SK-N-SH treated with all-trans-retinoic acid at 6 μM for 48 hours (cell line): Measurements from ENCODE around the gene NOS3.

Experiments used
- ATAC-seq: fragments of 200-7000 bp; cut with Tn5 transposase; 3 replicates; pipeline ENCODE4 v1.9.1; 2020; ENCODE audit warnings: mild to moderate bottlenecking, moderate library complexity
- ARNTL ChIP-seq: fragments of 450-650 bp; formaldehyde crosslinking; IDR thresholded peaks from 2 replicates; pipeline ENCODE4 v1.5.0; 2020; ENCODE audit warnings: low read depth, mild to moderate bottlenecking, moderate library complexity, borderline replicate concordance
- BACH2 ChIP-seq: fragments of 250-450 bp; sonication (Bioruptor Pico); IDR thresholded peaks from 2 replicates; pipeline ENCODE4 v1.9.0; 2021; ENCODE audit warnings: mild to moderate bottlenecking, borderline replicate concordance
- CSDC2 ChIP-seq: fragments of 250-450 bp; sonication (Bioruptor Pico); IDR thresholded peaks from 2 replicates; pipeline ENCODE4 v1.5.0; 2020; ENCODE audit warnings: mild to moderate bottlenecking, moderate library complexity
- ESRRG ChIP-seq: fragments of 250-450 bp; sonication (Bioruptor Pico); IDR thresholded peaks from 2 replicates; pipeline ENCODE4 v1.6.1; 2021; ENCODE audit warnings: mild to moderate bottlenecking
- GLIS3 ChIP-seq: fragments of 250-450 bp; sonication (Bioruptor Pico); IDR thresholded peaks from 2 replicates; pipeline ENCODE4 v1.5.0; 2020; ENCODE audit warnings: mild to moderate bottlenecking, moderate library complexity
- ISL1 ChIP-seq: fragments of 250-450 bp; sonication (Bioruptor Pico); IDR thresholded peaks from 2 replicates; pipeline ENCODE4 v2.1.2; 2022; ENCODE audit warnings: mild to moderate bottlenecking, moderate library complexity
- OSR1 ChIP-seq: fragments of 250-450 bp; sonication (Bioruptor Pico); IDR thresholded peaks from 2 replicates; pipeline ENCODE4 v1.8.0; 2022; ENCODE audit warnings: moderate library complexity, mild to moderate bottlenecking, inconsistent platforms
- PPARA ChIP-seq: fragments of 250-450 bp; sonication (Bioruptor Pico); IDR thresholded peaks from 2 replicates; pipeline ENCODE4 v1.5.0; 2020; ENCODE audit warnings: mild to moderate bottlenecking, borderline replicate concordance
- RARB ChIP-seq: fragments of 250-450 bp; sonication (Bioruptor Pico); IDR thresholded peaks from 2 replicates; pipeline ENCODE4 v1.8.0; 2021; ENCODE audit warnings: mild to moderate bottlenecking, moderate library complexity
- SNAI2 ChIP-seq: fragments of 250-450 bp; sonication (Bioruptor Pico); IDR thresholded peaks from 2 replicates; pipeline ENCODE4 v1.5.0; 2020; ENCODE audit warnings: mild to moderate bottlenecking, moderate library complexity
- TCF4 ChIP-seq: fragments of 250-450 bp; sonication (Bioruptor Pico); IDR thresholded peaks from 2 replicates; pipeline ENCODE4 v1.8.0; 2021; ENCODE audit warnings: mild to moderate bottlenecking, moderate library complexity, borderline replicate concordance
- TOX ChIP-seq: fragments of 250-450 bp; sonication (Bioruptor Pico); IDR thresholded peaks from 2 replicates; pipeline ENCODE4 v1.8.0; 2021; ENCODE audit warnings: mild to moderate bottlenecking, moderate library complexity, borderline replicate concordance
- ZC3H10 ChIP-seq: fragments of 250-450 bp; sonication (Bioruptor Pico); IDR thresholded peaks from 2 replicates; pipeline ENCODE4 v1.5.1; 2021; ENCODE audit warnings: mild to moderate bottlenecking, moderate library complexity
- ZFP3 ChIP-seq: fragments of 250-450 bp; sonication (Bioruptor Pico); IDR thresholded peaks from 2 replicates; pipeline ENCODE4 v1.5.0; 2020; ENCODE audit warnings: mild to moderate bottlenecking, moderate library complexity
- ZFP30 ChIP-seq: fragments of 450-650 bp; formaldehyde crosslinking; IDR thresholded peaks from 2 replicates; pipeline ENCODE4 v1.5.0; 2022; ENCODE audit warnings: mild to moderate bottlenecking, moderate library complexity
- ZNF565 ChIP-seq: fragments of 450-650 bp; formaldehyde crosslinking; conservative IDR thresholded peaks from 2 replicates; pipeline ENCODE4 v1.5.0; 2020; ENCODE audit warnings: low read depth, mild to moderate bottlenecking, moderate library complexity
- ZNF70 ChIP-seq: fragments of 450-650 bp; formaldehyde crosslinking; IDR thresholded peaks from 2 replicates; pipeline ENCODE4 v1.5.0; 2020; ENCODE audit warnings: mild to moderate bottlenecking, moderate library complexity
- ZNF8 ChIP-seq: fragments of 450-650 bp; formaldehyde crosslinking; IDR thresholded peaks from 2 replicates; pipeline ENCODE4 v1.5.0; 2020; ENCODE audit warnings: mild to moderate bottlenecking, moderate library complexity
- TF ChIP-seq, protein P1 (sequence below): fragments of 250-450 bp; sonication (Bioruptor Pico); IDR thresholded peaks from 2 replicates; pipeline ENCODE4 v1.5.1; 2021; ENCODE audit warnings: mild to moderate bottlenecking, moderate library complexity
- TF ChIP-seq, protein P2 (sequence below): fragments of 250-450 bp; sonication (Bioruptor Pico); IDR thresholded peaks from 2 replicates; pipeline ENCODE4 v1.8.0; 2021; ENCODE audit warnings: low read depth, mild to moderate bottlenecking, moderate library complexity, borderline replicate concordance
- TF ChIP-seq, protein P3 (sequence below): fragments of 250-450 bp; sonication (Bioruptor Pico); IDR thresholded peaks from 2 replicates; pipeline ENCODE4 v1.5.1; 2020; ENCODE audit warnings: low read depth, mild to moderate bottlenecking, moderate library complexity
- TF ChIP-seq, protein P4 (sequence below): fragments of 250-450 bp; sonication (Bioruptor Pico); IDR thresholded peaks from 2 replicates; pipeline ENCODE4 v1.8.0; 2020; ENCODE audit warnings: mild to moderate bottlenecking, moderate library complexity, borderline replicate concordance
- TF ChIP-seq, protein P5 (sequence below): fragments of 250-450 bp; sonication (Bioruptor Pico); IDR thresholded peaks from 2 replicates; pipeline ENCODE4 v1.5.0; 2020; ENCODE audit warnings: mild to moderate bottlenecking, moderate library complexity

Gene NOS3

DNA sequence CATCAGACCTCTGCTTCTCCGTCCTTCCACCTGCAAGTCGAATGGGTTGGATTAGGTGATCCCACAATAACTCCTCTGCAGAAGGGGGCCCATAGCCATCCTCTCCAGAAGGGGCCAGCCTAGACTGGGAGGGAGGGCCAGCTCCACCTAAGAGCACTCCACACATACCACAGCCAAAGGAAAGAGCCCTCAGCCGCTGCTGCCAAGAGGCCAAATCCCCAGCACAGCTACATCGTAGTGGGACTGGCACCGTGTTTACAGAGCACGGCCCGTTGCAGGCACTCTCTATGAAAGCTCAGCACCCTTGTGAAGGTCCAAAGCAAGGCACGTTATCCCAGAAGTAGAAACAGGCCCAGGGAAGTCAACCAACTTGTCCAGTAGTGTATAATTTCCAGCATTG, 18.1 kb upstream of the NOS3 start:
- TF ChIP-seq ZC3H10 (CRISPR knock-in tag) (no peak), PPARA (CRISPR knock-in tag) (no peak), OSR1 (no peak), CSDC2 (CRISPR knock-in tag) (no peak), ZFP30 (CRISPR knock-in tag) (no peak), GLIS3 (CRISPR knock-in tag) (no peak), BACH2 (CRISPR knock-in tag) (no peak), ESRRG (no peak), ZFP3 (CRISPR knock-in tag) (no peak), ZNF565 (CRISPR knock-in tag) (no peak), TCF4 (CRISPR knock-in tag) (no peak)
- TF ChIP-seq, protein P1, sequence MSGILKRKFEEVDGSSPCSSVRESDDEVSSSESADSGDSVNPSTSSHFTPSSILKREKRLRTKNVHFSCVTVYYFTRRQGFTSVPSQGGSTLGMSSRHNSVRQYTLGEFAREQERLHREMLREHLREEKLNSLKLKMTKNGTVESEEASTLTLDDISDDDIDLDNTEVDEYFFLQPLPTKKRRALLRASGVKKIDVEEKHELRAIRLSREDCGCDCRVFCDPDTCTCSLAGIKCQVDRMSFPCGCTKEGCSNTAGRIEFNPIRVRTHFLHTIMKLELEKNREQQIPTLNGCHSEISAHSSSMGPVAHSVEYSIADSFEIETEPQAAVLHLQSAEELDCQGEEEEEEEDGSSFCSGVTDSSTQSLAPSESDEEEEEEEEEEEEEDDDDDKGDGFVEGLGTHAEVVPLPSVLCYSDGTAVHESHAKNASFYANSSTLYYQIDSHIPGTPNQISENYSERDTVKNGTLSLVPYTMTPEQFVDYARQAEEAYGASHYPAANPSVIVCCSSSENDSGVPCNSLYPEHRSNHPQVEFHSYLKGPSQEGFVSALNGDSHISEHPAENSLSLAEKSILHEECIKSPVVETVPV (CRISPR knock-in tag) = no peak
- TF ChIP-seq, protein P2, sequence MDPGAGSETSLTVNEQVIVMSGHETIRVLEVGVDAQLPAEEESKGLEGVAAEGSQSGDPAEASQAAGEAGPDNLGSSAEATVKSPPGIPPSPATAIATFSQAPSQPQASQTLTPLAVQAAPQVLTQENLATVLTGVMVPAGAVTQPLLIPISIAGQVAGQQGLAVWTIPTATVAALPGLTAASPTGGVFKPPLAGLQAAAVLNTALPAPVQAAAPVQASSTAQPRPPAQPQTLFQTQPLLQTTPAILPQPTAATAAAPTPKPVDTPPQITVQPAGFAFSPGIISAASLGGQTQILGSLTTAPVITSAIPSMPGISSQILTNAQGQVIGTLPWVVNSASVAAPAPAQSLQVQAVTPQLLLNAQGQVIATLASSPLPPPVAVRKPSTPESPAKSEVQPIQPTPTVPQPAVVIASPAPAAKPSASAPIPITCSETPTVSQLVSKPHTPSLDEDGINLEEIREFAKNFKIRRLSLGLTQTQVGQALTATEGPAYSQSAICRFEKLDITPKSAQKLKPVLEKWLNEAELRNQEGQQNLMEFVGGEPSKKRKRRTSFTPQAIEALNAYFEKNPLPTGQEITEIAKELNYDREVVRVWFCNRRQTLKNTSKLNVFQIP (CRISPR knock-in tag) = no peak
- TF ChIP-seq, protein P3, sequence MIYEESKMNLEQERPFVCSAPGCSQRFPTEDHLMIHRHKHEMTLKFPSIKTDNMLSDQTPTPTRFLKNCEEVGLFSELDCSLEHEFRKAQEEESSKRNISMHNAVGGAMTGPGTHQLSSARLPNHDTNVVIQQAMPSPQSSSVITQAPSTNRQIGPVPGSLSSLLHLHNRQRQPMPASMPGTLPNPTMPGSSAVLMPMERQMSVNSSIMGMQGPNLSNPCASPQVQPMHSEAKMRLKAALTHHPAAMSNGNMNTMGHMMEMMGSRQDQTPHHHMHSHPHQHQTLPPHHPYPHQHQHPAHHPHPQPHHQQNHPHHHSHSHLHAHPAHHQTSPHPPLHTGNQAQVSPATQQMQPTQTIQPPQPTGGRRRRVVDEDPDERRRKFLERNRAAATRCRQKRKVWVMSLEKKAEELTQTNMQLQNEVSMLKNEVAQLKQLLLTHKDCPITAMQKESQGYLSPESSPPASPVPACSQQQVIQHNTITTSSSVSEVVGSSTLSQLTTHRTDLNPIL (CRISPR knock-in tag) = no peak
- ATAC-seq = no peak

DNA sequence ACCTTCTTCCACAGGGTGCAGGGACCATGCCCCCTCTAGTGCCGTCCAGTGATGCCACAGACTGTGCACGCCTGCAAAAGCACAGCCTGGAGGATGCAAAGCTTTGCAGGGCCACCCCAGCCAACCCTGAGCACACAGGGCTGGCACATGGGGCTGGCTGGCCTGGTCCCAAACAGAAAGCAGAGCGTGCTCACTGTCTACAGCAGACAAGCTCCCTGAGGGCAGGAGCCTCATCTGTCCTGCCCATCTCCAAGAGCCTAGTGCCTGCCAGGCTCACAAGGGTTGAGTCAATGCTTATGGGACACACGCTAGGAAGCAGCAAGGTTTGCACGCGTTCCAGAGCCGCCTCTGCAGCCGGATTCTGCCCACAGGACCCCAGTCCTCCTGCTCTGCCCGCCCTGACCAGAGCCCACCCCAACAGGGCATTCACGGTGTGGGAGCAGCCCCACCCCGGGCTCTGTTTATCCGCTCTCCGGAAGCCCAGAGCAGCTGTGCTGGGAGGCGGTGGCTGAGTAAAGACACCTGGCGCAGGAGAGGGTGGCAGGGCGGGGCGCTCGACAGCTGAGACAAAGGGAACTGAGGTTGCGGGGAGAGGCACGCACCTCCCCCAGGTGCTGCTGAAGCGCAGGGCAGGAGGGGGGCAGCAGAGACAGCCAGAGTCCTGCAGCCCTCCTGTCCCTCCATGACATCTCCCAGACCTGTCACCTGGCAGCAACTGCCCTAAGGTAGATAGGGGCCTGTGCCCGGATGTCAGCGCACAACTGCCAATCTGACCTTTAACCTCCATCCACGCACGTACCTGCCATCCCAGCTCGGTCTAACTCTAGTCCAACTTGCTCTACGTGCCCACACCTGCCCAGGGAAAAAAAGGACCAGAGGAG, 17.0 kb upstream of the NOS3 start:
- ATAC-seq = no peak
- TF ChIP-seq RARB (CRISPR knock-in tag) (no peak), TOX (no peak), OSR1 (no peak), TCF4 (CRISPR knock-in tag) (no peak), ZFP30 (CRISPR knock-in tag) (no peak), ARNTL (no peak), ISL1 (CRISPR knock-in tag) (no peak), PPARA (CRISPR knock-in tag) (no peak), ZNF565 (CRISPR knock-in tag) (no peak), GLIS3 (CRISPR knock-in tag) (no peak), ZC3H10 (CRISPR knock-in tag) (no peak), ZNF70 (CRISPR knock-in tag) (no peak)
- TF ChIP-seq, protein P4, sequence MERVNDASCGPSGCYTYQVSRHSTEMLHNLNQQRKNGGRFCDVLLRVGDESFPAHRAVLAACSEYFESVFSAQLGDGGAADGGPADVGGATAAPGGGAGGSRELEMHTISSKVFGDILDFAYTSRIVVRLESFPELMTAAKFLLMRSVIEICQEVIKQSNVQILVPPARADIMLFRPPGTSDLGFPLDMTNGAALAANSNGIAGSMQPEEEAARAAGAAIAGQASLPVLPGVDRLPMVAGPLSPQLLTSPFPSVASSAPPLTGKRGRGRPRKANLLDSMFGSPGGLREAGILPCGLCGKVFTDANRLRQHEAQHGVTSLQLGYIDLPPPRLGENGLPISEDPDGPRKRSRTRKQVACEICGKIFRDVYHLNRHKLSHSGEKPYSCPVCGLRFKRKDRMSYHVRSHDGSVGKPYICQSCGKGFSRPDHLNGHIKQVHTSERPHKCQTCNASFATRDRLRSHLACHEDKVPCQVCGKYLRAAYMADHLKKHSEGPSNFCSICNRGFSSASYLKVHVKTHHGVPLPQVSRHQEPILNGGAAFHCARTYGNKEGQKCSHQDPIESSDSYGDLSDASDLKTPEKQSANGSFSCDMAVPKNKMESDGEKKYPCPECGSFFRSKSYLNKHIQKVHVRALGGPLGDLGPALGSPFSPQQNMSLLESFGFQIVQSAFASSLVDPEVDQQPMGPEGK (CRISPR knock-in tag) = no peak

DNA sequence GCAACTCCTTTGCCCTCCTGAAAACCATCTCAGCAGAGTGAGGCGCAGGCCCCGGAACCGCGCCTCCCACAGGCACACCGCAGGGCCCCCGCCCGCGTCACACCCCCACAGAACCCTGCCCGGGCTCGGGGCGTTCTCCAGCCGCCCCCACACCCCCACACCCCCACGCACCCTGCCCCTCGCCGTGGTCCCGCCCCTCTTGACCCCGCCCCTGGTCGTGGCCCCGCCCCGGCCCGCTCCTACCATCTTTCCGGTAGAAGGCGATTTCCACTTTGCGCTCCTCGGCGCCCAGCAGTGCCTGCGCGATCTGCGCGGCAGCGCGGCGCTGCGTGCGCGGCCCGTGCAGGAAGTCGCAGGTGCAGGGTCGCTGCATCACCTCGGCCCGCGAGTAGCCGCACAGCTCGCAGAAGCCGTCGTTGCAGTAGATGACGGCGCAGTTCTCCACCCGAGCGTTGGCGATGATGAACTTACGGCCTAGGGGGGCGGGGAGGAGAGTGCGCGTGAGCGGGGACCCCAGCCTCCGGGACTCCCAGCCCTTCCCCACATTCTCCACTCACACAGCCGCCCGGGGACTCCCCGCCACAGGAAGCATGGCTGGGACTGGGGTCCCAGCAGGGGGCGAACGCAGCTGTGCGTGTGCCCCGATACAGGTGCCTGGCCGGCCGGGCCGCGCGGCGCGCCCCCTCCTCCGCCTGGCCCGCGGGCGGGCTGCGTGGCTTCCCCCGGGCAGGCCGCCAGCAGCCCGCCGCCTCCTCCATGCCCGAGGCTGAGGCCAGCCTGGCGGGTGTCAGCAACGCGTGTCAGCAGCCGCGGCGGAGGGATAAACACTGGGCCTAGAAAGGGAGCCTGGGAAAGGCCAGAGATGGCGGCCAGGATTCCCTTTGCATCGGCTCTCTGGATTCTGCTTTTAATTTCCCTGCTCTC, 16.1 kb upstream of the NOS3 start:
- peak; percentile 72; the same call in 1 of the 2 replicates for TF ChIP-seq SNAI2 (CRISPR knock-in tag)
- TF ChIP-seq, protein P5, sequence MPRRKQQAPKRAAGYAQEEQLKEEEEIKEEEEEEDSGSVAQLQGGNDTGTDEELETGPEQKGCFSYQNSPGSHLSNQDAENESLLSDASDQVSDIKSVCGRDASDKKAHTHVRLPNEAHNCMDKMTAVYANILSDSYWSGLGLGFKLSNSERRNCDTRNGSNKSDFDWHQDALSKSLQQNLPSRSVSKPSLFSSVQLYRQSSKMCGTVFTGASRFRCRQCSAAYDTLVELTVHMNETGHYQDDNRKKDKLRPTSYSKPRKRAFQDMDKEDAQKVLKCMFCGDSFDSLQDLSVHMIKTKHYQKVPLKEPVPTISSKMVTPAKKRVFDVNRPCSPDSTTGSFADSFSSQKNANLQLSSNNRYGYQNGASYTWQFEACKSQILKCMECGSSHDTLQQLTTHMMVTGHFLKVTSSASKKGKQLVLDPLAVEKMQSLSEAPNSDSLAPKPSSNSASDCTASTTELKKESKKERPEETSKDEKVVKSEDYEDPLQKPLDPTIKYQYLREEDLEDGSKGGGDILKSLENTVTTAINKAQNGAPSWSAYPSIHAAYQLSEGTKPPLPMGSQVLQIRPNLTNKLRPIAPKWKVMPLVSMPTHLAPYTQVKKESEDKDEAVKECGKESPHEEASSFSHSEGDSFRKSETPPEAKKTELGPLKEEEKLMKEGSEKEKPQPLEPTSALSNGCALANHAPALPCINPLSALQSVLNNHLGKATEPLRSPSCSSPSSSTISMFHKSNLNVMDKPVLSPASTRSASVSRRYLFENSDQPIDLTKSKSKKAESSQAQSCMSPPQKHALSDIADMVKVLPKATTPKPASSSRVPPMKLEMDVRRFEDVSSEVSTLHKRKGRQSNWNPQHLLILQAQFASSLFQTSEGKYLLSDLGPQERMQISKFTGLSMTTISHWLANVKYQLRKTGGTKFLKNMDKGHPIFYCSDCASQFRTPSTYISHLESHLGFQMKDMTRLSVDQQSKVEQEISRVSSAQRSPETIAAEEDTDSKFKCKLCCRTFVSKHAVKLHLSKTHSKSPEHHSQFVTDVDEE (CRISPR knock-in tag) = peak; percentile 52; the same call in 1 of the 2 replicates
- no peak for TF ChIP-seq ZNF8
- no peak for ATAC-seq
